ENCODE results near the gene SYNC.

The SYNC gene

DNA sequence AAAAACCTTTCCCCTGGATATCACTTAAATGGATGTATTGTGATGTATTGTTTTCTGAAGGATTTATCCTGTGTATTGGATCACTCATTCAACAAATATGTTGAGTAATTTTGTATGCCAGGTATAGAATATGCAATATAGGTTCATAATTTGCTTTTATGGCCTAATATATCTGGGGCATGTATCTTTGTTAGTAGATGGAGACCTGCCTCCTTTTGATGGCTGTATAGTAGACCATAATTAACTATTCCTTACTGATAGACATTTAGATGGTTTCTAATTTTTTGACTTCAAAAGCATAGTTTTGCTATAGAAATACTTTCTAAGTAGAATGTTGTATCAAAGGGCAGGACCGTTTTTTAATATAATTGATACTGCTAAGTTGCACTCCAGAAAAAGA is 43.0 kb downstream of the SYNC start:
- DNase-seq (ENCODE audit: low read depth): no peak
- H3K4me3 ChIP-seq (ENCODE audit: control insufficient read depth, low read depth, low read length): no peak overlapping the region
- TF ChIP-seq, protein P1, sequence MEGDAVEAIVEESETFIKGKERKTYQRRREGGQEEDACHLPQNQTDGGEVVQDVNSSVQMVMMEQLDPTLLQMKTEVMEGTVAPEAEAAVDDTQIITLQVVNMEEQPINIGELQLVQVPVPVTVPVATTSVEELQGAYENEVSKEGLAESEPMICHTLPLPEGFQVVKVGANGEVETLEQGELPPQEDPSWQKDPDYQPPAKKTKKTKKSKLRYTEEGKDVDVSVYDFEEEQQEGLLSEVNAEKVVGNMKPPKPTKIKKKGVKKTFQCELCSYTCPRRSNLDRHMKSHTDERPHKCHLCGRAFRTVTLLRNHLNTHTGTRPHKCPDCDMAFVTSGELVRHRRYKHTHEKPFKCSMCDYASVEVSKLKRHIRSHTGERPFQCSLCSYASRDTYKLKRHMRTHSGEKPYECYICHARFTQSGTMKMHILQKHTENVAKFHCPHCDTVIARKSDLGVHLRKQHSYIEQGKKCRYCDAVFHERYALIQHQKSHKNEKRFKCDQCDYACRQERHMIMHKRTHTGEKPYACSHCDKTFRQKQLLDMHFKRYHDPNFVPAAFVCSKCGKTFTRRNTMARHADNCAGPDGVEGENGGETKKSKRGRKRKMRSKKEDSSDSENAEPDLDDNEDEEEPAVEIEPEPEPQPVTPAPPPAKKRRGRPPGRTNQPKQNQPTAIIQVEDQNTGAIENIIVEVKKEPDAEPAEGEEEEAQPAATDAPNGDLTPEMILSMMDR (IDR thresholded peaks at IDR 0.05; ENCODE audit: control insufficient read depth, insufficient read depth, low read depth, low read length, missing control alignments): no peak

DNA sequence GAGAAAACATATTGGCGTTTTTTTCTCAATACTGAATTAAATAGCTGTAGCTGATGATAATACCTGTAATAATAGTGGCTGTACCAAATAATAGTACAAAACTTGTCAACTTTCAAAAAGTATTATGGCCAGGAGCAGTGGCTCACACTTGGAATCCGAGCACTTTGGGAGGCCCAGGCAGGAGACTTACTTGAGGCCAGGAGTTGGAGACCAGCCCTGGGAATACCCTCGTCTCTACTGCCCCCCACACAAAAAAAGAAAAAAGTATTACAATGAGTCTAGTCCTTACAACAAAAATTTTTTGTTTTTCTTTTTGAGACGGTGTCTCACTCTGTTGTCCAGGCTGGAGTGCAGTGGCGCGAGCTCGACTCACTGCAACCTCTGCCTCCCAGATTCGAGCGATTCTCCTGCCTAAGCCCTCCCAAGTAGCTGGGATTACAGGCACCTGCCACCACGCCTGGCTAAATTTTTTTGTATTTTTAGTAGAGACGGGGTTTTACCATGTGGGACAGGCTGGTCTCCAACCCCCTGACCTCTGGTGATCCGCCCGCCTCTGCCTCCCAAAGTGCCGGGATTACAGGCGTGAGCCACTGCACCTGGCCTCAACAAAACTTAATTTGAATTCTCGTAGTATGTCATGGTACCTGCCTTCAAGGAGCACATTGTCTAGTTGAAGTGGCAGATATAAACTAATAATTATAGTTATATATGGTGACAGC is 50.2 kb downstream of the SYNC start:
- TF ChIP-seq, protein P1 (IDR thresholded peaks at IDR 0.05; ENCODE audit: control insufficient read depth, insufficient read depth, low read depth, low read length, missing control alignments): no peak
- no peak for DNase-seq (ENCODE audit: low read depth)

DNA sequence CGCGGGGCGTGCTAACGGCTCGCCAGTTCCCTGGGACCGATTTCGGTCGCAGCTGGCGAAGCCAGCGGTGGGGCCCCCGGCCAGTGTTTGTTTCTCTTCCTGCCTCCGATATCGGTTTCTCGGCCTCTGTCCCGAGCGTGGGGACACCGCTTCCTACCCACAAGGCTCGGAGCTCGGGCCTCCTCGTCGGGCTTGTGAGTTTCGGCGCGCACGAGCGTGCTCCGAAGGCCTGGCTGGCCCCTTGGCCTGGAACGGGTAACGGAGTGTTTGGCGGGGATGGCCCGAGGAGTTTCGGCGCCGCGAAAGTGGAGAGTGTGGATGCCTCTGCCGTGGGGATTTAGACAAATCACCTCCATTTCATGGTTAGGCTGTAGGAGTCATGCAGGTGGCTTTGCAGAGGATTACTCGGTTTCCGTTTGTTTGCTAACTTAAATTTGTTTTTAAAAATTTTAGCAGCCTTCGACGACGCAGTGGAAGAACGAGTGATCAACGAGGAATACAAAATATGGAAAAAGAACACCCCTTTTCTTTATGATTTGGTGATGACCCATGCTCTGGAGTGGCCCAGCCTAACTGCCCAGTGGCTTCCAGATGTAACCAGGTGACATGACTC is 51.0 kb downstream of the SYNC start:
- no peak for DNase-seq (ENCODE audit: low read depth)
- TF ChIP-seq, protein P1 (IDR thresholded peaks at IDR 0.05; ENCODE audit: control insufficient read depth, insufficient read depth, low read depth, low read length, missing control alignments): no peak

More for the DNA sequence above, 50.2 kb downstream of the SYNC start:
- H3K4me3 ChIP-seq (ENCODE audit: control insufficient read depth, low read depth, low read length): no peak overlapping the region

DNA sequence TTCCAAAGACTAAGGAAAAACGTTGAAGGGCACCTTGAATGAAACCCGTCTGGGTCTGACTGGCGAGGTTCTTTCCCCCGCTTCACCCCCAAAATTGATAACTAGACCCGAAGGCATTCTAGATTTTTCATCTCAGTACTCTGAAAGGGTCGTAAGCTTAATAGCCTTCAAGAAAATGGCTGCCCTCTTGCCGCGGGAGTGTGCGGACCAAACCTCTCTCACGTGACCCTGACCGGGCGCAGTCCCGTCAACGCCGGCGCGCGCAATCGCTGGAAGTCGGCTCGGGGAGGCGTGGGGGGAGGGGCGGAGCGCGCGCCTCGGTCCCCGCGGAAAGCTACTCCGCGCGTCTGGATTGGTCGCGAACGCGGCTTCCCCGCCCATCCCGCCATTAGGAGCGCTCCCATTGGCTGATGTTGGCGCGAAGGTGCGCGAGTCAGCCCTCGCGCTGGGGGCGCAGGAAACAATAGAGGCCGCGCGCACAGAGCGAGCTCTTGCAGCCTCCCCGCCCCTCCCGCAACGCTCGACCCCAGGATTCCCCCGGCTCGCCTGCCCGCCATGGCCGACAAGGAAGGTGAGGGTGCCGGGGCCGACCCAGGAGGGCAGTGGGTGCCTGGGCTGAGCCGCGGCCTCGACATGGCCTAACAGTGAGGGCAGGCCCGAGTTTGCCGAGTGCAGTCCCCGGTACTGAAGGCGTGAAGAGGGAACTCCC is 51.7 kb downstream of the SYNC start, which contains the start of gene RBBP4:
Gene RBBP4 (plus strand): TSS at position 457 of the 709 bp plus-strand sequence. CDS start 99 bp downstream, at position 556.
- H3K4me3 ChIP-seq (ENCODE audit: control insufficient read depth, low read depth, low read length): peak within 1 kb of the TSS; percentile 77
- DNase-seq (ENCODE audit: low read depth): peak; percentile 86
- TF ChIP-seq, protein P1 (IDR thresholded peaks at IDR 0.05; ENCODE audit: control insufficient read depth, insufficient read depth, low read depth, low read length, missing control alignments): no peak

More for the DNA sequence above, 51.0 kb downstream of the SYNC start:
- H3K4me3 ChIP-seq (ENCODE audit: control insufficient read depth, low read depth, low read length): peak overlapping the region; percentile 77

DNA sequence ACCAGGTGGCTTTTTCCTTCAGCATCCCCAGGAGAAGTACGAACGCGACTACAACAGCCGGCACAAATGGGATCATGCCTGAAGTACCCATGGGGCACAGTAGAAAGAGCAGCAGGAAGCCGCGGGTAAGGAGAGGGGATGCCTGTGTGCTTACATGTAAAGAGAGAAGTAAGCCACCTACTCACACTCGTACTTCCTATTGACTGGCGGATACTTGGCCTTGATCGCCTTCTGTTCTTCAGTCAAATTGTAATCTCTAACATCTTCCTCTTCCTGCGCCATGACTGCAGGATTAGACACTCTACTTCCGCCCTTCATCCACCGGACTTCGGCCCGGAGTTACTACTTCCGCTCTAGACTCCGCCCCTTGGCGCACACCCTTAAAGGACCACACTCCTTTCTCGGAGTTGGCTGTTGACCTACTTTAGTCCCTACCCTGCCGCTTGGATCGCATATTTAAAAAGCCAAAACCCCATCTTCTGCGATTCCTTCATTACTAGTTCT is 52.3 kb downstream of the SYNC start, which contains the start of gene ZBTB8OS:
Gene ZBTB8OS (minus strand): TSS at position 303 of the 504 bp plus-strand sequence. CDS start 21 bp downstream, at position 282.
- TF ChIP-seq, protein P1 (IDR thresholded peaks at IDR 0.05; ENCODE audit: control insufficient read depth, insufficient read depth, low read depth, low read length, missing control alignments): no peak
- peak within 1 kb of the TSS; percentile 77 for H3K4me3 ChIP-seq (ENCODE audit: control insufficient read depth, low read depth, low read length)
- peak; percentile 67 for DNase-seq (ENCODE audit: low read depth)
